NCI-H1048 (cell line): ENCODE results near the gene SMG1.
"Not testable (repeated sequence)": the region's sequence is repeated elsewhere in the genome, so short reads cannot be mapped to it uniquely, and the experiment has no call there.

Experiments
- DNase-seq: peaks from one replicate; lab custom pipeline; 2025; lab: John Stamatoyannopoulos, UW

The SMG1 gene

DNA sequence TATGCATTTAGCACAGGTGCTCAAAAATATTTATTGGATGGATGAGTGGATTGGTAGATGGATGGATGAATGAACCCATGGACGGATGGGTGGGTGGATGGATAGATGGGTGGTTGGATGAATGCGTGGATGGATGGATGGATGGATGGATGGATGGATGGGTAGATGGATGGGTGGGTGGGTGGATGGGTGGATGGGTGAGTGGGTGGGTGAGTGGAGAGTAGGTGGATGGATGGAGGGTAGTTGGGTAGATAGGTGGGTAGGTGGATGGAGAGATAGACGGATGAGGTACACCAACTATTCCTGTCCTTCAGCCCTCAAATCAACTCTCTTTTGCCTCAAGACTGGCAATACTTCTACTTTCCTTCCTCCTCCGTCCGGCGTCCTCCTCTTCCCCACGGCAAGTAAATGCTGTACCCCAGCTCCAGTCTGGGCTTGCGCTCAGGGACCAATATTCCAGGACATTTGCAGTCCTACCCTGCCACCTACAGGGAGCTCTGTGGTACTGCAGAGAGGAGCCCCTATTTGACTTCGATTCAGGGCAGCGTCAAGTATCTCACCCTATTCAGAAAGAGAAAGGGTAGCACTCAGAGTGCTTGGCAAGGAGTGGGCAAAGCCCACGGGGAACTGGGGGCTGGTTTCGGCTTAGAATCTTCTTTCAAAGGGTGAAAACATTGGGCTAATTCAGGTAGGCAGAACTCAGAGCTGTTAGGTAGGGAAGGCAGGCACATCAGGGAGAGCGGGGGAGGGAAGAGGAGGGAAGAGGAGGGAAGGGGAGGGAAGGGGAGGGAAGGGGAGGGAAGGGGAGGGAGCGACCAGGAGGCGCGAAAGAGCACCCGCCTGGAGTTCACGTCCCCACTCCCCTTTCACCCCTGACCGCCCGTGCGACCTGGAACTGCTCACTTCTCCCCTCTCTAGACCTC is 166.3 kb downstream of the SMG1 start:
- DNase-seq: not testable (repeated sequence)

DNA sequence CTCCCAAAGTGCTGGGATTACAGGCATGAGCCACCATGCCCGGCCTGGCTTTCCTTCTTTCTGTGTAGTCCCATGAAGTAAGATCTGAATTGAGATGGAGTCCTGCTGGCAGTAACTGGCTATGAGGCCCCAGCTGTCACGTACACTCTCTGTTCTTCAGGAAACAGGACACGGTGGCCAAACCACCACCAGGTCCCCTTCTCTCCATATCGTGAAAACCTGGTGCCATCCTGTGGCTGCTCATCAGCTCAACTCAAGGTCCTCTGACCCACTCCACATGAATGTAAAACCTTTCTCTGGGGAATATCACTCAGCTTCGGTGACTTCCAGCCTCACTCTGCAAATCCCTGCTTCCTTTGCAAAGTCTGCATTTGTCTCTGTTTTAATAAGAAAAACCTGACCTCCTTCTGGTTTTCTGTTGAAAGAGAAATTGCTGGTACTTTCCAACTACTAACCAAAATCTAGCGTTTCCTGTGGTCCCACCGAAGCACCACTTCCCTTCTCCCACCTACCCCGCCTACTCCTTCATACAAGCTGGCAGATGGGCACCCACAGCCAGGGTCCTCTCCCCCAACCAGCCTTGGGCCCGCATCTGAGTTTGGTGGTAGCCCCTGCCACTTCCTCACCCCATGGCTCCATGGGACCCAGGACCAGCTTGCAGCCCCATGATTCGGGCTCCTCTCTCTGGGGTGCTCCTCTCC is 168.1 kb downstream of the SMG1 start:
- DNase-seq: not testable (repeated sequence)

DNA sequence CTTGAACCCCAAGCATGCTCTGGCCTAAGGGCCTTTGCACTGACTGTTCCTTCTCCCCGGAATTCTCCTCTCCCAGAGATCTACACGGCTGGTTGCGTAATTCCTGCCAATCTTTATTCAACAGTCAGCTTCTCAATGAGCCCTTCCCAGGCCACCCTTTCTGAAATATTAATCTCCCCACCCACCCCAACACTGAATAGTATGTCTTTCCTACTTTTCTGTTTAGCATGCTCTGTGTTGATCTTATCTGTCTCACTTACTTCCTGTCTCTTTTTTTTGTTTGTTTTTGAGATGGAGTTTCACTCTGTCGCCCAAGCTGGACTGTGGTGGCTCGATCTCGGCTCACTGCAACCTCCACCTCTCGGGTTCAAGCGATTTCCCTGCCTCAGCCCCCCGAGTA is 169.6 kb downstream of the SMG1 start:
- DNase-seq: not testable (repeated sequence)
